Activated T-helper 1 cell treated with anti-CD3 and anti-CD28 coated beads, Interleukin-12 subunit alpha, Interleukin-12 subunit beta, Interleukin-2, Interleukin-4 antibody, amounts not matched to agents 30 ng/mL and 10 ng/mL and 1 ng/mL, durations not matched to agents 14 hours and 24 hours and 36 hours (primary cell): Measurements from ENCODE around the gene TMPRSS6. TPM values are rescaled to one million over a fixed set of nuclear protein-coding genes. Genes with fewer than 3 reads are reported as not detected.

Experiments used
- DNase-seq: peaks from one replicate; pipeline ENCODE4 v3.0.0; 2021; ENCODE audit warnings: low spot score
- H3K27ac Mint-ChIP-seq: one replicate; pipeline ENCODE4 v1.8.0; 2021; ENCODE audit warnings: mild to moderate bottlenecking, mixed read lengths
- H3K27me3 Mint-ChIP-seq: one replicate; pipeline ENCODE4 v1.8.0; 2022; ENCODE audit warnings: mild to moderate bottlenecking, moderate library complexity, mixed read lengths; ENCODE audit not compliant: insufficient read depth
- H3K36me3 Mint-ChIP-seq: one replicate; pipeline ENCODE4 v1.8.0; 2021; ENCODE audit warnings: low read depth, mixed read lengths
- H3K4me1 Mint-ChIP-seq: one replicate; pipeline ENCODE4 v1.8.0; 2021; ENCODE audit warnings: low read depth, mixed read lengths
- H3K4me3 Mint-ChIP-seq: one replicate; pipeline ENCODE4 v1.8.0; 2021; ENCODE audit warnings: mild to moderate bottlenecking, moderate library complexity, mixed read lengths
- H3K9me3 Mint-ChIP-seq: one replicate; pipeline ENCODE4 v1.8.0; 2021; ENCODE audit warnings: mixed read lengths
- intact Hi-C: fragments of 100-400 bp; cut with micrococcal nuclease; formaldehyde crosslinking; loops from one replicate; pipeline ENCODE4 v1.15.1; 2024
- total RNA-seq: library from RNA; stranded (reverse); gene quantifications from 2 replicates; pipeline ENCODE4 v1.2.3, GENCODE V29; 2022

Gene TMPRSS6
- total RNA-seq, 1 donor from 2014 or later = 2.3 TPM

GRCh38 chr22:37052386-37053309 lies 56.9 kb downstream of the TMPRSS6 start:
- peaks cover 9% of the 10 kb centered on the region for H3K4me1 Mint-ChIP-seq
- no peaks in the 10 kb centered on the region for H3K9me3 Mint-ChIP-seq
- peak overlapping the region; percentile 74 for H3K27ac Mint-ChIP-seq
- peaks cover 1% of the 10 kb centered on the region for H3K27me3 Mint-ChIP-seq
- peak overlapping the region; percentile 87 for H3K4me3 Mint-ChIP-seq
- H3K36me3 Mint-ChIP-seq = peaks cover 11% of the 10 kb centered on the region
- intact Hi-C loops = no loop called here
- no peak for DNase-seq

GRCh38 chr22:37051391-37052385 lies 57.8 kb downstream of the TMPRSS6 start, which contains the start of gene KCTD17:
TSS of gene KCTD17 (plus strand) at chr22:37051742. CDS start at chr22:37051761, 19 bp downstream.
- Mint-ChIP-seq H3K4me3 (peak within 1 kb of the TSS; percentile 87), H3K27ac (peak within 1 kb of the TSS; percentile 74), H3K36me3 (peaks cover 6% of the 10 kb centered on the region), H3K9me3 (no peaks in the 10 kb centered on the region), H3K27me3 (peaks cover 1% of the 10 kb centered on the region), H3K4me1 (peaks cover 9% of the 10 kb centered on the region)
- DNase-seq = peak; percentile 79
- intact Hi-C loops = loop anchor here (1.0 kb wide), 1 partner anchor 275 kb away; the partner anchor contains the start of gene IFT27

- no peak overlapping the region for H3K27ac Mint-ChIP-seq
- DNase-seq = no peak
- H3K27me3 Mint-ChIP-seq = peaks cover 1% of the 10 kb centered on the region
- H3K36me3 Mint-ChIP-seq = peaks cover 2% of the 10 kb centered on the region
- no peaks in the 10 kb centered on the region for H3K9me3 Mint-ChIP-seq
- H3K4me3 Mint-ChIP-seq = peak overlapping the region; percentile 75
- peaks cover 9% of the 10 kb centered on the region for H3K4me1 Mint-ChIP-seq
- intact Hi-C loops = loop anchor here (1.0 kb wide), 1 partner anchor 275 kb away; the partner anchor contains the start of gene IFT27
These were observed 58.6 kb downstream of the TMPRSS6 start for GRCh38 chr22:37050913-37051312.

- H3K9me3 Mint-ChIP-seq = no peaks in the 10 kb centered on the region
- no peak for DNase-seq
- no peaks in the 10 kb centered on the region for H3K36me3 Mint-ChIP-seq
- intact Hi-C loops = no loop called here
- peaks cover 1% of the 10 kb centered on the region for H3K27me3 Mint-ChIP-seq
- peaks cover 15% of the 10 kb centered on the region for H3K4me1 Mint-ChIP-seq
- H3K27ac Mint-ChIP-seq = peak overlapping the region; percentile 24
- H3K4me3 Mint-ChIP-seq = no peak overlapping the region
These were observed 60.3 kb downstream of the TMPRSS6 start for GRCh38 chr22:37049224-37049623.

GRCh38 chr22:37048133-37048532 lies 61.4 kb downstream of the TMPRSS6 start:
- intact Hi-C loops = no loop called here
- H3K27ac Mint-ChIP-seq = no peak overlapping the region
- H3K36me3 Mint-ChIP-seq = no peaks in the 10 kb centered on the region
- peaks cover 1% of the 10 kb centered on the region for H3K27me3 Mint-ChIP-seq
- DNase-seq = no peak
- H3K9me3 Mint-ChIP-seq = no peaks in the 10 kb centered on the region
- H3K4me3 Mint-ChIP-seq = no peak overlapping the region
- peaks cover 15% of the 10 kb centered on the region for H3K4me1 Mint-ChIP-seq

GRCh38 chr22:37047006-37047405 lies 62.5 kb downstream of the TMPRSS6 start:
- no peak for DNase-seq
- peaks cover 1% of the 10 kb centered on the region for H3K27me3 Mint-ChIP-seq
- H3K4me3 Mint-ChIP-seq = no peak overlapping the region
- H3K4me1 Mint-ChIP-seq = peaks cover 6% of the 10 kb centered on the region
- intact Hi-C loops = no loop called here
- H3K9me3 Mint-ChIP-seq = no peaks in the 10 kb centered on the region
- H3K36me3 Mint-ChIP-seq = no peaks in the 10 kb centered on the region
- no peak overlapping the region for H3K27ac Mint-ChIP-seq

GRCh38 chr22:37046589-37046988 lies 62.9 kb downstream of the TMPRSS6 start:
- Mint-ChIP-seq H3K27me3 (peaks cover 1% of the 10 kb centered on the region), H3K4me3 (no peak overlapping the region), H3K36me3 (no peaks in the 10 kb centered on the region), H3K4me1 (peaks cover 9% of the 10 kb centered on the region), H3K27ac (no peak overlapping the region), H3K9me3 (no peaks in the 10 kb centered on the region)
- no peak for DNase-seq
- intact Hi-C loops = loop anchor here (1.0 kb wide), 1 partner anchor 152 kb away; no protein-coding TSS in a partner anchor

GRCh38 chr22:37045958-37046357 lies 63.6 kb downstream of the TMPRSS6 start:
- DNase-seq = no peak
- intact Hi-C loops = loop anchor here (1.0 kb wide), 1 partner anchor 152 kb away; no protein-coding TSS in a partner anchor
- H3K36me3 Mint-ChIP-seq = no peaks in the 10 kb centered on the region

GRCh38 chr22:37044634-37045625 lies 64.6 kb downstream of the TMPRSS6 start:
- peaks cover under 1% of the 10 kb centered on the region for H3K27me3 Mint-ChIP-seq
- DNase-seq = no peak
- peaks cover 19% of the 10 kb centered on the region for H3K4me1 Mint-ChIP-seq

More at GRCh38 chr22:37045958-37046357, 63.6 kb downstream of the TMPRSS6 start:
- Mint-ChIP-seq H3K4me3 (no peak overlapping the region), H3K9me3 (no peaks in the 10 kb centered on the region), H3K4me1 (peaks cover 14% of the 10 kb centered on the region), H3K27me3 (peaks cover 1% of the 10 kb centered on the region), H3K27ac (no peak overlapping the region)

GRCh38 chr22:37043828-37044538 lies 65.5 kb downstream of the TMPRSS6 start:
- no peak overlapping the region for H3K4me3 Mint-ChIP-seq
- no peaks in the 10 kb centered on the region for H3K27me3 Mint-ChIP-seq
- H3K9me3 Mint-ChIP-seq = no peaks in the 10 kb centered on the region
- intact Hi-C loops = loop anchor here (1.0 to 5.0 kb wide), 3 partner anchors 67 to 286 kb away; no protein-coding TSS in a partner anchor
- H3K27ac Mint-ChIP-seq = no peak overlapping the region
- peaks cover 19% of the 10 kb centered on the region for H3K4me1 Mint-ChIP-seq
- H3K36me3 Mint-ChIP-seq = no peaks in the 10 kb centered on the region
- DNase-seq = peak; percentile 39

More at GRCh38 chr22:37044634-37045625, 64.6 kb downstream of the TMPRSS6 start:
- no peaks in the 10 kb centered on the region for H3K36me3 Mint-ChIP-seq
- no peak overlapping the region for H3K4me3 Mint-ChIP-seq
- intact Hi-C loops = loop anchor here (1.0 to 5.0 kb wide), 3 partner anchors 68 to 287 kb away; no protein-coding TSS in a partner anchor
- H3K27ac Mint-ChIP-seq = no peak overlapping the region
- no peaks in the 10 kb centered on the region for H3K9me3 Mint-ChIP-seq
